T follicular helper cell (primary cell): Measurements from ENCODE around the gene S1PR4.
"Not testable (repeated sequence)": the region's sequence is repeated elsewhere in the genome, so short reads cannot be mapped to it uniquely, and the experiment has no call there.

ENCODE experiments used
- DNase-seq: peaks from one replicate; pipeline ENCODE4 v3.0.0-alpha.2; 2020; ENCODE audit warnings: low read depth

Gene S1PR4

DNA sequence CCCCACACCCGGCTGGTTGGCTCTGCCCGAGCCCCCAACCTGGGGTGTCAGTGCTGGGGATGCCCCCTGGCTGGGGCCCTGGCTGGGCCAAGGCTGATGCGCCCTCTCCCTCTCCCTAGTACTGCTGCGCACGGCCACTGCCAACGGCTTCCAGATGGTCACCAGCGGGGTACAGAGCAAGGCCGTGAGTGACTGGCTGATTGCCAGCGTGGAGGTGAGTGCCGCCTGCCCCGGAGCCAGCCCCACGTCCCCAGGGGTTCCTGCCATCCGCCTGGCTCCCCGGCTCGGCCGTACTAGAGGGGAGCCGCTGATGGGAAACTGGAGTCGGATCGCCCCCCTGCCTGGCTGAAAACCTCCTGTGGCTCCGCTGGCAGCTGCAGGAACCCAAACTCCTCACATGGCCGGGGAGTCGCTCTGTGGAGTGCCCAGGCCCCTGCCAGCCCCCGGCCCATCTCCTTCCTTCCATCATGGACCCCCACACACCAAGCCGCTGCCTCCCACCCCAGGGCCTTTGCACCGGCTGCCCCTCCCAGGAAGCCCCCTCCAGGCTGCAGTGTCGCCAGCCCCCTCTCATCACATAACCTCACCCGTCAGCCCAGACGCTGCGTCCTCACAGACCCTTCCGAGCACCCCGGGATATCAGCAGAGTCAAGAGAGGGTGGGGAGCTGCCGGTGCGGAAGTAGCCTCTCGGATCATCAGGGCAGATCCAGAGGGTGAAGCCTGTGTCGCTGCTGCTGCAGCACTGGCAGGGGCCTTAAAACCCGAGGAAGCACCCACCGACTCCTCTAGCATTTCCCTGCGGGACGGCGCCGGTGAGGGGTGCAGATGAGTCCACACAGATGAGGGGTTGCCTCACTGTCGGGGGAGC lies 17.7 kb downstream of the S1PR4 start:
- no peak for DNase-seq

GRCh38 chr19:3196933-3197205 lies 18.3 kb downstream of the S1PR4 start:
- DNase-seq: no peak

DNA sequence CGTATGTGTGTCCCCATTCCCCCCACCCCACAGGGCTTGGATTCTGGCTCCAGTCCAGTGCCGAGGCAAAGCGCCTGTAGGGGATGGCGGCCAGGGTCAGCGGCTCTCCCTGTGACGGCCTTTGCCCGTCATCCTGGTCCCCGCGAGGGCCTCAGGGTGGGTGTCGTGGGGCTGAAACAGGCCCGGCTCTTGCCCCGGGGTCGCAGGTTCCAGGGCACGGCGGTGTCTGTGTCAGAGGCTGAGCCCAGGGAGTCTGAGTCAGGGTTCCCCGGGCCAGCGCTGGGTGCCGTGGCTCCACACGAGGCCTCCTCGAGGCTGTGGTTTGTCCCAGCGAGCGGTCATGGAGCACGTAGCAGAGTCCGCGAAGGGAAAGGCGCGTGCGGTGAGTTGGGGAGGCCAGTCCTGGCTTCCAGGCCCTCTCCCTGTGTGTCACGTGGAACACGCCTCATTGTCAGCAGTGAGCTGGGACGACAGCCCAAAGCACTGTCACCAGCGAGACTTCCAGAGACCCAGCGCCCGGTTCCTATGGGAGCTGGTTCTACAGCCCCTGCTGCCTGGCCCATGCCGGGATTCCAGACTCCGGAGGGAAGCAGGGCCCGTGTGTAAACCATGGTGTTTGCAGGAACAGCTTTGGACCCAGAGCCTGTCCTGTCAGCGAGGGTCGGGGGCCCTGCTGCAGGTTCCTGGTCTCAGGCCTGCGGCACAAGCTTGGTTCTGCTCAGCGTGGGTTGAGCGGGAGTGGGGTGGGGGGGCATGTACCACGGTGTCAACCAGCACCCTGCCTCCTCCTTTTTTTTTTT lies 20.5 kb downstream of the S1PR4 start:
- no peak for DNase-seq

- DNase-seq: no peak
Observed at GRCh38 chr19:3201072-3201700, 22.6 kb downstream of the S1PR4 start.

GRCh38 chr19:3201911-3202310 lies 23.3 kb downstream of the S1PR4 start:
- DNase-seq: no peak

DNA sequence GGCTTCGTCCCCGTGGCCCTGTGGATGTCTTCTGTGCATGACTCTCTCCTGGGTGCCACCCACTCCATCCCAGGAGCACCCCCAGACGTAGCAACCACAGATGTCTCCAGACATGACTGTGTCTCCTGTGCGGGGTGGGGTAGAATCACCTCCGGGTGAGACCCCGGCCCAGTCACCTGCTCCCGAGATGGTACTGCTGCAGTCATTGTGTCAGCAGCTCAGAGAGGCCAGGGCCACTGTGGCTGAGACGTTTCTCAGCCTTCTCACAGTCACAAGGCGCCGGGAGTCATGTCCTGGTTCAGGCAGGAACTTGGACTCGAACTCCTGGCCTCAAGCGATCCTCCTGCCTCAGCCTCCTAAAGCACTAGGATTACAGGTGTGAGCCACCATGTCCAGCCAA lies 23.8 kb downstream of the S1PR4 start:
- no peak for DNase-seq

GRCh38 chr19:3202895-3203294 lies 24.3 kb downstream of the S1PR4 start:
- DNase-seq: not testable (repeated sequence)

DNA sequence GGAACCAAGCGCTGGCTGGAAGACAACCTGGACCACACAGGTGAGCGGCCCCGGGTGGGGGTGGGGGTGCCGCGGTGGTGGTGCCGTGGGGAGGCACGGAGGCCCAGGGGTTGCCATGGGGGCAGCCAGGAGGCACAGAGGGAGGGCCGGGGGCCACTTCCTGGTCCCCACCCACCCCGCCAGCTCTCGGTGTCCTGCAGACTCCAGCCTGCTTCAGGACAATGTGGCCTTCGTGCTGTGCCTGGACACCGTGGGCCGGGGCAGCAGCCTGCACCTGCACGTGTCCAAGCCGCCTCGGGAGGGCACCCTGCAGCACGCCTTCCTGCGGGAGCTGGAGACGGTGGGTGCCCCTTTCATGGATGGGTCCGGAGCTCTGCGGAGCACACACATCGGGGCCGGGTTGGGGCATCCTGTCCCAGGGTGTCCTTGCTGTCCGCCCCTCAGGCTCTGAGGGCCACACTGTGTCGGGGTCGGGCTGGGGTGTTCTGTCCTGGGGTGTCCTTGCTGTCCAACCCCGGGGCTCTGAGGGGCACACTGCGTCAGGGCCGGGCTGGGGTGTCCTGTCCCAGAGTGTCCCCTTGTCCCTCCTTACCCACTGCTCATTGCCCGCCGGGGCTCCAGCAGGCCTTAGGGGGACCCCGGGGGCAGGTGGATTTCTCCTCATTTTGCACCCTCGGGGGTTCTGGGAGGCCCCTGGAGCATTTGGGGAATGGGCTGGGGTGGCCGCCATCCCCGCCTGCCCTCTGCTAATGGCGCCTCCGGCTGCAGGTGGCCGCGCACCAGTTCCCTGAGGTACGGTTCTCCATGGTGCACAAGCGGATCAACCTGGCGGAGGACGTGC lies 25.5 kb downstream of the S1PR4 start:
- DNase-seq: no peak

GRCh38 chr19:3204646-3205275 lies 26.2 kb downstream of the S1PR4 start:
- no peak for DNase-seq

DNA sequence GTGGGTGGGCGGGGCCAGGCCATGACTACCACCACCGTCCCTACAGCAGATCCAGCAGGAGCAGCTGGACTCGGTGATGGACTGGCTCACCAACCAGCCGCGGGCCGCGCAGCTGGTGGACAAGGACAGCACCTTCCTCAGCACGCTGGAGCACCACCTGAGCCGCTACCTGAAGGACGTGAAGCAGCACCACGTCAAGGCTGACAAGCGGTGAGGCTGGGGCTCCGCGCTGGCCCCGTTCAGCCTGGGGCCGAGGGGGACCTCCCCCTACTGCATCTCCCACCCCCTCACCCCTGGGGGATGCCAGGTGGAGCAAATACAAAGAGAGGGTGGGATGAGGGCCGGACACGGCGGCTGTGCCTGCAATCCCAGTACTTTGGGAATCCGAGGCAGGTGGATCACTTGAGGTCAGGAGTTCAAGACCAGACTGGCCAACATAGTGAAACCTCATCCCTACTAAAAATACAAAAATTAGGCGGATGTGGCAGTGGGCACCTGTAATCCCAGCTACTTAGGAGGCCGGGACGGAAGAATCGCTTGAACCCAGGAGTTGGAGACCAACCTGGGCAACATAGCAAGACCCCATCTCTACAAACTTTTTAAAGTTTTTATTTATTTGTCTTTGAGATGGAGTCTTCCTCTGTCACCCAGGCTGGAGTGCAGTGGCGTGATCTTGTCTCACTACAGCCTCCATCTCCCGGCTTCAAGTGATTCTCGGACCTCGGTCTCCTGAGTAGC lies 27.8 kb downstream of the S1PR4 start:
- no peak for DNase-seq

GRCh38 chr19:3207461-3208242 lies 29.1 kb downstream of the S1PR4 start:
- DNase-seq: no peak

- DNase-seq: no peak
Observed at GRCh38 chr19:3208317-3209207, 30.0 kb downstream of the S1PR4 start.

- peak; percentile 54 for DNase-seq
Observed at GRCh38 chr19:3210347-3211017, 31.9 kb downstream of the S1PR4 start.

GRCh38 chr19:3211191-3211590 lies 32.6 kb downstream of the S1PR4 start:
- no peak for DNase-seq

DNA sequence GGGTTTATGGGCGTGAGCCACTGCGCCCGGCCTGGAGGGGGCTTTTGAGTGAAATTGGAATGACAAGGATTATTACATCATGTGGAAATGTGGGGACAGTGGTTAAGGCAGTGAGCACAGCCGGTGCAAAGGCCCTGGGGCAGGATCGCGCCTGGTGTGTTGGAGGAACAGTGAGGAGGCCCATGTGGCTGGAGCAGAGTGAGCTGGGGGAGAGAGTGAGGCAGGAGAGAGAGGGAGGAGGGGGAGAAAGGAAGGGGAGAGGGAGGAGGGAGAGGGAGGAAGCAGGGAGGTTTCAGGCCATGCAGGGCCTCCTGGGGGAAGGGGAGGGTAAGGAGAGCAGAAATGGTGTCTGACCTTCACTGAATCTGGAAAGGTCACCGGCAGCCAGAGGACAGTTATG lies 34.6 kb downstream of the S1PR4 start:
- no peak for DNase-seq

DNA sequence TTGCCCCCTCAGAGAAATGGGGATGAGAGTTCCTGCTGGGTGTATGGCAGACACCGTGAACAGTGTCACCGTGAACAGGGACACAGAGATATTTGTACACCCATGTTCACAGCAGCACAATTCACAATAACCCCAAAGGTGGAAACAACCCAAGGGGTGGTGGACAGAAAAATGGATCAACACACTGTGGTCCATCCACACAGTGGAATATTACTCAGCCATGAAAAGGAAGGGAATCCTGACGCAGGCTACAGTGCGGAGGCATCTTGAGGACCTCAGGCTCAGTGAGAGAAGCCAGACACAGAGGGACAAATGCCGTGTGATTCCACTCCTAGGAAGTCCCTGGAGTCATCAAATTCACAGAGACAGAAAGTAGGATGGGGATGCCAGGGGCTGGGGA lies 38.3 kb downstream of the S1PR4 start:
- DNase-seq: no peak

DNA sequence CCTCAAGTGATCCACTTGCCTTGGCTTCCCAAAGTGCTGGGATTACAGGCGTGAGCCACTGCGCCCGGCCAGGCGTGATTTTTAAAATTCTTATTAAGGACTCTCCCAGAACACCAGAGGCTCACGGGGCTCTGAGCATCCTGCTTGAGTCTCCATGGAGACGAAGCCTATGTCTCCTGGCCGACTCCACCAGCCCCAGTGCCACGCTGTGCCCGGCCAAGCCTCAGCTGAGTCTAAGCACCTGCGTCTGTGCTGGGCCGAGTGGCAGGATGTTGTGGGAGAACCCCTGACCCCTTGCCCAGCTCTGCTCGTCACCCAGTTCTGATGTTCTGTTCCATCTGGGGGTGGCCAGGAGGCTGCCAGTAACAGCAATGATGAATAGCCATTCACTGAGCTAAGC lies 42.0 kb downstream of the S1PR4 start:
- no peak for DNase-seq

DNA sequence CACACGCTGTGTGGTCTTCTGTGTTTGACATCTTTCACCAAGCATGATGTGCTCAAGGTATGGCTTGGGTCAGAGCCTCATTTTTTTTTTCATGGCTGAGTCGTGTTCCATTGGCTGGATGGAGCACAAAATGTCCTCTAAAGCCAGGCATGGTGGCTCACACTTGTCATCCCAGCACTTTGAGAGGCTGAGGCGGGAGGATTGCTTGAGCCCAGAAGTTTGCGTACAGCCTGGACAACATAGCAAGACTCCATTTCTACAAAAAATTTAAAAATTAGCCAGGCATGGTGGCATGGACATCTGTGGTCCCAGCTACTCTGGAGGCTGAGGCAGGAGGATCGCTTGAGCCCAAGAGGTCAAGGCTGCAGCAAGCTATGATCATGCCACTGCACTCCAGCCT lies 43.0 kb downstream of the S1PR4 start:
- DNase-seq: not testable (repeated sequence)
